AG10803 (cell line): ENCODE results near the gene SELENOO.

ENCODE experiments used
- DNase-seq: peaks from one replicate; pipeline ENCODE4 v3.0.0; 2010; ENCODE audit warnings: low read depth
- H3K4me3 ChIP-seq: 2 replicates; pipeline ENCODE4 v1.5.1; 2011; ENCODE audit warnings: mild to moderate bottlenecking, low read length, control low read depth
- TF ChIP-seq, protein P1 (sequence below): conservative IDR thresholded peaks from 2 replicates; pipeline ENCODE4 v1.5.1; 2011; ENCODE audit warnings: mild to moderate bottlenecking, low read length, control low read depth, inconsistent platforms

The SELENOO gene

DNA sequence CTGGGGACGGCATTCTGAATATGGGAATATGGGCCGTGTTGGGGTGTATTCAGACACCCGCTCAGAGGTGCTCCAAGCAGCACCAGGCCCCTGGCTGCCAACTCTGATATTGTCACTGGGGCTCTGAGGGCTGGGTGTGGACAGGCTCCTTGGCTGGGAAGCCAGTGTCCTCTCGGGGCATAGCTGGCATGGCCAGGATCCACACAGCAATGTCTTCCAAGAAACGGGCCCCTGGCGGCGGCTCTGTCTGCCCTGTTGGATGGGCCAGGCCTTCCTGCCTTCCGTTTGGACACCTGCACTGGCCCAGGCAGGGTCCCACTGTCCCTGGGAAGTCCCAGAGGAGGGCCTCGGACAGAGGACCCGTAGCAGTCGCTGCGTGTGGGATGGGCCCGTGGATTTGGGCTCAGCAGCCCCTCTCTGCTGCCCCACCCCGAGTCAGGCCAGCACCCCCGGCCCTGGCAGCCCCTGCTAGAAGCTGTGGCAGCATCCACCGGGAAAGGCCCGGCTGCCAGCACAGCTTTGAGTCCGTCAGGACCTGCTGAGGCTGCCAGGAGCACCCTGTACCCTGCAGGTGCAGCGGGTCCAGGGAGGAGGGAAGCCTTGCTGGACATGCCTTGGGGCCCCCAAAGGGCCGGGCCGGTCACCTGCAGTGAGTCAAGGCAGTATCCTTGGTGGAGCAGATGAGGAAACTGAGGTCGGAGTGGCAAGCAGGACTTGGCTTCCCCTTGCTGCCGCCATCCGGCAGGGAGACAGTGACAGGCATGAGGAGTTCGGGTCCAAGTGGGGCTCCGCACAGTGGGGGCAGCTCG lies 26.2 kb upstream of the SELENOO start:
- no peak for DNase-seq
- TF ChIP-seq, protein P1, sequence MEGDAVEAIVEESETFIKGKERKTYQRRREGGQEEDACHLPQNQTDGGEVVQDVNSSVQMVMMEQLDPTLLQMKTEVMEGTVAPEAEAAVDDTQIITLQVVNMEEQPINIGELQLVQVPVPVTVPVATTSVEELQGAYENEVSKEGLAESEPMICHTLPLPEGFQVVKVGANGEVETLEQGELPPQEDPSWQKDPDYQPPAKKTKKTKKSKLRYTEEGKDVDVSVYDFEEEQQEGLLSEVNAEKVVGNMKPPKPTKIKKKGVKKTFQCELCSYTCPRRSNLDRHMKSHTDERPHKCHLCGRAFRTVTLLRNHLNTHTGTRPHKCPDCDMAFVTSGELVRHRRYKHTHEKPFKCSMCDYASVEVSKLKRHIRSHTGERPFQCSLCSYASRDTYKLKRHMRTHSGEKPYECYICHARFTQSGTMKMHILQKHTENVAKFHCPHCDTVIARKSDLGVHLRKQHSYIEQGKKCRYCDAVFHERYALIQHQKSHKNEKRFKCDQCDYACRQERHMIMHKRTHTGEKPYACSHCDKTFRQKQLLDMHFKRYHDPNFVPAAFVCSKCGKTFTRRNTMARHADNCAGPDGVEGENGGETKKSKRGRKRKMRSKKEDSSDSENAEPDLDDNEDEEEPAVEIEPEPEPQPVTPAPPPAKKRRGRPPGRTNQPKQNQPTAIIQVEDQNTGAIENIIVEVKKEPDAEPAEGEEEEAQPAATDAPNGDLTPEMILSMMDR = no peak
- H3K4me3 ChIP-seq = no peak overlapping the region

DNA sequence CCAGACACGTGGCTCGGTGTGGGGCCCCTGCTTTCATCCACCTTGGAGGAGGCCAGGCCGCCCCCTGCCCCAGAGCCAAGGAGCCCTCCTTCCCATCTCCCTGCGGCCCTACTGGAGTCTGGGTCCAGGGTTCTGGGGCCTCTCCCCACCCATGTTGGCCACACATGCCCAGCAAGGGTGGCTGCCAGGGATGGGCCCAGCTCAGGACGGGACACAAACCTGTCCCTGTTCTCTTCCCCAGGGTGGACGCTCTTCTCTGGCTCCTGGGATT lies 25.7 kb upstream of the SELENOO start:
- TF ChIP-seq, protein P1 = no peak
- no peak overlapping the region for H3K4me3 ChIP-seq
- no peak for DNase-seq

DNA sequence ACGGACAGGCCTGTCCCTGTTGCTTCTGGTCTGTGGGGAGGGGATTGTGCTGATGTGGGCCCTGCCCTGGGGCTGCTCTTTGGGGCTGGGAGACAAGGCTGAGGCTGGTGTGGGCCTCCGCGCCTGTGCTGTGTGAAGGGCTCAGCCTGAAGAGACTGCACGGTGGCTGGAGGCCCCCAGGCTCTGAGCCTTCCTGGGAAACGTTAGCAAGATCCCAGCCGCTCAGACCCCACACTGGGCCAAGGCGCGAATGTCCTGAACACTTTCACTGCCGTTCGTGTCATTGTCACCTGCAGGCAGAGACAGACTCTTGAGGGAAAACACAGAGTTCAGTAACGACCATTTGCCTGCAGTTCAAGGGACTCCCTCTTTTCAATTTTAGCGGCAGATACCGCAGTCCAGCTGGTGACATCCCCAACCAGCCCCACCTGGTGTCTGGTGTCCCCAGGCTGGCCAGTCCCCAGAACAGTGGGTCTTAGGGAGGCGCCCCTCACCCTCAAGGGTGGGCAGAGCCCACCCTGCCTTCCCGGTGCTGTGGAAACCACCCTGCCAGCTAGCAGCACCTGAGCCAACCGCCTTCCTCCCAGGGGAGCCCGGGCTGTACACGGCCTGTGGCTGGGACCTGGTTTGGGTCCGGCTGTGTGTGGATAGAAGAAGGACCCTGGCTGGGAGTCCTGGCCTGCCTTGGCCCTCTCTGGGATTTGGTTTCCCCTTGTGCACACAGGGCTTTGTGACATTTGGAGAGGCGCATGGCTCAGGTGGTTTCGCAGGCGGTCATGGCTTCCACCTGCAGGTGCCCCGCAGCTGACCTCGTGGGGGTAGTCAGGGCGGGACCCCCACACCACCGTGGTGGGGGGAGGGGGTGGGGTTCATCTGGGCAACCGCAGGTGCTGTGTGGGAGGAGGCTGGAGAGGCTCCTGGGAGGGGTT lies 24.6 kb upstream of the SELENOO start:
- TF ChIP-seq, protein P1 = no peak
- no peak overlapping the region for H3K4me3 ChIP-seq

DNA sequence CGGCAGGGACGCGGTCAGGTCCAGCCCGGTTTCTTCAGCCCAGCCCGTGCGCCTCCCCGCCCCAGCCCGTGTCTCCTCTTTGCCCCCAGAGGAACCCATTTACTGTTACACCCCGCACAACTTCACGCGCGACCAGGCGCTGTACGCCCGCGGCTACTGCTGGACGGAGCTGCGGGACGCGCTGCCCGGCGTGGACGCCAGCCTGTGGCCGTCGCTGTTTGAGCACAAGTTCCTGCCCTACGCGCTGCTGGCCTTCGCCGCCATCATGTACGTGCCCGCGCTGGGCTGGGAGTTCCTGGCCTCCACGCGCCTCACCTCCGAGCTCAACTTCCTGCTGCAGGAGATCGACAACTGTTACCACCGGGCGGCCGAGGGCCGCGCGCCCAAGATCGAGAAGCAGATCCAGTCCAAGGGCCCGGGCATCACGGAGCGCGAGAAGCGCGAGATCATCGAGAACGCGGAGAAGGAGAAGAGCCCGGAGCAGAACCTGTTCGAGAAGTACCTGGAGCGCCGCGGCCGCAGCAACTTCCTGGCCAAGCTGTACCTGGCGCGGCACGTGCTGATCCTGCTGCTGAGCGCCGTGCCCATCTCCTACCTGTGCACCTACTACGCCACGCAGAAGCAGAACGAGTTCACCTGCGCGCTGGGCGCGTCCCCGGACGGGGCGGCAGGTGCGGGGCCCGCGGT lies 23.8 kb upstream of the SELENOO start:
- DNase-seq = no peak
- TF ChIP-seq, protein P1 = no peak
- H3K4me3 ChIP-seq = no peak overlapping the region

More for the DNA sequence above, 24.6 kb upstream of the SELENOO start:
- no peak for DNase-seq

DNA sequence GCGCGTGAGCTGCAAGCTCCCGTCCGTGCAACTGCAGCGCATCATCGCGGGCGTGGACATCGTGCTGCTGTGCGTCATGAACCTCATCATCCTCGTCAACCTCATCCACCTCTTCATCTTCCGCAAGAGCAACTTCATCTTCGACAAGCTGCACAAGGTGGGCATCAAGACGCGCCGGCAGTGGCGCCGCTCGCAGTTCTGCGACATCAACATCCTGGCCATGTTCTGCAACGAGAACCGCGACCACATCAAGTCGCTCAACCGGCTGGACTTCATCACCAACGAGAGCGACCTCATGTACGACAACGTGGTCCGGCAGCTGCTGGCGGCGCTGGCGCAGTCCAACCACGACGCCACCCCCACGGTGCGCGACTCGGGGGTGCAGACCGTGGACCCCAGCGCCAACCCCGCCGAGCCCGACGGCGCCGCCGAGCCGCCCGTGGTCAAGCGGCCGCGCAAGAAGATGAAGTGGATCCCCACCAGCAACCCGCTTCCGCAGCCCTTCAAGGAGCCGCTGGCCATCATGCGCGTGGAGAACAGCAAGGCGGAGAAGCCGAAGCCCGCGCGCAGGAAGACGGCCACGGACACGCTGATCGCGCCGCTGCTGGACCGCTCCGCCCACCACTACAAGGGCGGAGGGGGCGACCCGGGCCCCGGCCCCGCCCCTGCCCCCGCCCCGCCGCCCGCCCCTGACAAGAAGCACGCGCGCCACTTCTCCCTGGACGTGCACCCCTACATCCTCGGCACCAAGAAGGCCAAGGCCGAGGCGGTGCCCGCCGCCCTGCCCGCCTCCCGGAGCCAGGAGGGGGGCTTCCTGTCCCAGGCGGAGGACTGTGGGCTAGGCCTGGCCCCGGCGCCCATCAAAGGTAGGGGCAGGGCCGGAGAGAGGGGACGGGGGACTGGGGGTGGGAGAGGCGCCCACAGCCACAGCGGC lies 23.0 kb upstream of the SELENOO start:
- H3K4me3 ChIP-seq = no peak overlapping the region
- DNase-seq = no peak
- TF ChIP-seq, protein P1 = no peak

DNA sequence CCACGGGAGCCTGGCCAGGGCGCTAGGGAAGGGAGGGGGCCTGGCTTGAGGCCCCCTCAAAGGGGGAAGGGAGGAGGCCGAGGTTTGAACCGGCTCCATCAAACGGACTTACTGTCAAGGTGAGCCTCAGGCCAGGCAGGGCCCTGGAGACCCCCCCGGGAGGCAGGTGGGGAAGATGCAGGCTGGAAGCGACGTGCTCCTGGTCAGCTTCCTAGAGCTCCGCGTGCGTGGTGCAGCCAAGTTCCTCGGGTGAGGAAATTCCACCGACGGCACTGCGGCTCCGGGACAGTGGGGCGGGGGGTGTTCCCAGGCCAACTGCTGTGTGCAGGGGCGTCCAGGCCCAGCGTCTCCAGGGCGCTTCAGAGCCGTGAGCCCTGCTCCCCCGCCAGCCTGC lies 22.3 kb upstream of the SELENOO start:
- TF ChIP-seq, protein P1 = no peak
- H3K4me3 ChIP-seq = no peak overlapping the region
- no peak for DNase-seq
